Measurements from ENCODE around the gene GRIN2D.

GRIN2D gene

DNA sequence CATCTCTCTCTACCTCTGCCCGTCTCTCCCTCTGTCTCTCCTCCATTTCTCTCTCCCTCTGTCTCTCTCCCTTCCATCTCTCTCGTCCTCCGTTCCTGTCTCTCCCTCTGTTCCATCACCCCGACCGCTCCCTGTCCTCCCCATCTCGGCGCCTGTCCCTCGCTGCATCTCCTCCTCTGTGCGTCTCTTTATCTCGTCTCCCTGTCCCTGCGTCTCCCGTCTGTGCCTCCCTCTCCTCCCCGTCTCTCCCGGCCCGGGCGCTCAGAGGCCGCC is 4.6 kb downstream of the GRIN2D start:
- DNase-seq (ENCODE audit: low spot score) = no peak

GRCh38 chr19:48398375-48399235 is 5.1 kb downstream of the GRIN2D start:
- peak; percentile 80 for DNase-seq (ENCODE audit: low spot score)

GRCh38 chr19:48400018-48400742 is 6.7 kb downstream of the GRIN2D start:
- peak; percentile 46 for DNase-seq (ENCODE audit: low spot score)

GRCh38 chr19:48401287-48401686 is 7.8 kb downstream of the GRIN2D start:
- no peak for DNase-seq (ENCODE audit: low spot score)

DNA sequence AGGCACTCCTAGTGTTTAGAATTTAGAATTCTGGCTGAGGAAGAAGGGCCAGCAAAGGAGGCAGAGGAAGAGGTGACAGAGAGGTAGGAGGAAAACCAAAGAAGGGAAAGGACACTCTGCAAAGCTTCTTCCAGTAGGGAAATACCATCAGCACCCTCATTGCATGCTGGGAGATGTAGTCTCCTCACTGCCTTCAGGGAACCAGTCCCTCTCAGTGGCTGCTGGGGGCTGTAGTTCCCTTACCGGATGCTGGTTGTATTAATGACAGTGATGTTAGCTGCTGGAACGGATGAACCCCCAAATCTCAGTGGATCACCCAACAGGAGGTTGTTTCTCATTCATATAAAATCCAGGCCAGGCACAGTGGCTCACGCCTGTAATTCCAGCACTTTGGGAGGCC is 10.1 kb downstream of the GRIN2D start:
- DNase-seq (ENCODE audit: low spot score) = peak; percentile 50

DNA sequence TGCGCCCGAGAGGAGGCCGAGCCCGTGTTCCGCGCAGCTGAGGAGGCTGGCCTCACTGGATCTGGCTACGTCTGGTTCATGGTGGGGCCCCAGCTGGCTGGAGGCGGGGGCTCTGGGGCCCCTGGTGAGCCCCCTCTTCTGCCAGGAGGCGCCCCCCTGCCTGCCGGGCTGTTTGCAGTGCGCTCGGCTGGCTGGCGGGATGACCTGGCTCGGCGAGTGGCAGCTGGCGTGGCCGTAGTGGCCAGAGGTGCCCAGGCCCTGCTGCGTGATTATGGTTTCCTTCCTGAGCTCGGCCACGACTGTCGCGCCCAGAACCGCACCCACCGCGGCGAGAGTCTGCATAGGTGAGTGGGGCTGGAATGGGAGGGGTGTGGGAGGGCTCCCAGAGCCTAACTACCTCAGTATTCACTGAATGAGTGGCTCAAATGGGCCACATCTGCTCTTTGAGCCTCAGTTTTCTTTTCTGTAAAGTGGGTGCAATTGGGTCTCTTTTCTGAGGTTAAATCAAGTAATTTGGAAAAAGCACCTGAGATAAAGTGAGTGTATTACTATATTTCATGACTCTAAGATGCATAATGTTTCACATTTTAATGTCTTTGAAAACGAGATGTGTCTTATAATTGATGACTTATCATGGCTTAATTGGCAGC is 11.7 kb downstream of the GRIN2D start:
- DNase-seq (ENCODE audit: low spot score) = no peak

- no peak for DNase-seq (ENCODE audit: low spot score)
These were observed 12.4 kb downstream of the GRIN2D start for GRCh38 chr19:48405850-48406249.

DNA sequence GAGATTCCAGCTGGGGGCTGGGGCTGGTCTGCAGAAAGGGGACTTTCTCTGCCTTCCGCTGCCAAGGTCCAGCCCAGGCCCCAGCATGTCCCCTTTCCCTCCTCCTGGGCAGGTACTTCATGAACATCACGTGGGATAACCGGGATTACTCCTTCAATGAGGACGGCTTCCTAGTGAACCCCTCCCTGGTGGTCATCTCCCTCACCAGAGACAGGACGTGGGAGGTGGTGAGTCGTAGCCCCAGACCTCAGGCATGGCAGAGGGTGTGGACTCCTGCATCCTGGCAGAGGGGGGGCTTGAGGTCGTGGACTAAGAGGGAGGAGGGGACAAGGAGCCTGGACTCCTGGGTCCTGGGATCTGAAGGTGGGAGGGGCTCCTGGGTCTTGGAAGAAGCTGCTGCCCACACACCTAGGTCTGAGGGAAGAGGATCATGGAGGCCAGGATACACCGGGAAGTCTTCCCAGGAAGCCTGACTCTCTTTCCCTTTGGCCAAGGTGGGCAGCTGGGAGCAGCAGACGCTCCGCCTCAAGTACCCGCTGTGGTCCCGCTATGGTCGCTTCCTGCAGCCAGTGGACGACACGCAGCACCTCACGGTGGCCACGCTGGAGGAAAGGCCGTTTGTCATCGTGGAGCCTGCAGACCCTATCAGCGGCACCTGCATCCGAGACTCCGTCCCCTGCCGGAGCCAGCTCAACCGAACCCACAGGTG is 20.6 kb downstream of the GRIN2D start:
- DNase-seq (ENCODE audit: low spot score) = no peak

GRCh38 chr19:48415395-48415794 is 21.9 kb downstream of the GRIN2D start:
- peak; percentile 85 for DNase-seq (ENCODE audit: low spot score)

DNA sequence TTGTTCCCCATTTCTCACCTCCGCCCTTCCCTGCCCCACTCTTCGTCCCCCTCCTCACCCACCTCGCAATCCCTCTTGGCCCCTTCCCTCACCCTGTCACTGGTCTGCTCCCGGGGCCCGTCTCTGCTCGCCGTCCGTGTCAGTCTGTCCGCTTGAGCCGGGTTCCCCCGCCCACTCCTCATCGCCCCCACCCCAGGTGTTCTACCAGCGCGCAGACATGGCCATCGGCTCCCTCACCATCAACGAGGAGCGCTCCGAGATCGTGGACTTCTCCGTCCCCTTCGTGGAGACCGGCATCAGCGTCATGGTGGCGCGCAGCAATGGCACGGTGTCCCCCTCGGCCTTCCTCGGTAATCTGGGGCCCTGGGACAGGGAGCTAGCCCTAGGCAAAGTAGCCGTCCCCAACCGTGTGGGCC is 22.3 kb downstream of the GRIN2D start:
- DNase-seq (ENCODE audit: low spot score) = no peak

- no peak for DNase-seq (ENCODE audit: low spot score)
These were observed 24.0 kb downstream of the GRIN2D start for GRCh38 chr19:48417421-48417820.

DNA sequence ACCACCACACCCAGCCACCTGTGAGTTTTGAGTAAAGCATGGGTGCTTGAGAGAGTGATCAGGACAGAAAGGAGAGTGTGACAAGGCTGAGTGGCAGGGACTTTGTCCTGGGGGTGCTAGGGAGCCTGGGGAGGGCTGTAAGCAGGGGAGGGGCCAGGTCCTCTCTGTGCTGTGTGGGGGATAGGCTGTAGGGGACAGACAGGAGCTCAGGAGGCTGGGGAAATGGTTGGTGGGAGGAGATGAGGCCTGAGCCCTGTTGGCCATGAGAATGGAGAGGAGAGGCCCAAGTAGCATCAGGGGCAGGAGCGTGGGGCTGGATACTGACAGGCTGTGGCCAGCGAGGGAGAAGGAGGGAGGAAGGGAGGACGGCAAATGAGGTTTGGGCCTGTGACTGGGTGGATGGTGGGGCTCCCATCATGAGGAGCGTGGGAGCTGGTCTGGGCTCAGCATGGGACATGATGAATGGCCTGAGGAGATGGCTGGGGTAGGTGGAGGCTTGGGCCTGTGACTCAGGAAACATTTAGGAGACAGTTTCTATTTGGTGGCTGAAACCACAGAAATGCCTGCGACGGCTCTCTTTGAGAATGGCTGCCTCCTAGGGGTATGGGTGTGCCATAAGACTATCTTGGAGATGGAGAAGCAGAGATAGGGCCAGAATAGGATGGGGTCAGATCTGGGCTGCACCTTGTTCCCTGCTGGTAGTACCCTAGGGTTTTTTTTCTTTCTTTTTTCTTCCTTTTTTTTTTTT is 25.0 kb downstream of the GRIN2D start:
- DNase-seq (ENCODE audit: low spot score) = no peak

- no peak for DNase-seq (ENCODE audit: low spot score)
These were observed 25.9 kb downstream of the GRIN2D start for GRCh38 chr19:48419158-48419920.

GRCh38 chr19:48421548-48421947 is 28.1 kb downstream of the GRIN2D start:
- no peak for DNase-seq (ENCODE audit: low spot score)

DNA sequence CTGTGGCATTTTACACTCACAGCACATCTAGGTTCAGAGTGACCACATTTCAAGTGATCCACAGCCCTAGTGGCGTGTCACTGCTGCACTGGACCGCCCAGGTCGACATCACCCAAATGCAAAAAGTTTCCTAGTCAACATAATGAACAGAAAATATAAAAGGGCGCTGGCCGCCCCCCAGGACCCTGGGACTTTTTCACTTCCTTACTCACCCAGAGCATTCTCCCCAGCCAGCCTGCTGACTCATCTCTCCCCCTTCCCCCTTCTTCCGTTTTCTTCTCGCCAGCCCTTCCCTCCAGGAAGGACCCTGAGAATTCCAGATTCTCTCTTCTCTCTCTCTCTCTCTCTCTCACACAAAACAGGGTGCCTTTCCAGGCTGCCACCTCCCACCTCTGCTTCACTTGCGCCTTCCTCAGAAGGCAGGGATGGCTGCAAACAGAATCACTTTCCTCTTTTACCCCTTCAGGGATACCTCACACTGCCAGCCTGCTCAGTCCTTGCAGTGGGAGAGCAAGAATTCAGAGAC is 31.3 kb downstream of the GRIN2D start:
- DNase-seq (ENCODE audit: low spot score) = peak; percentile 69

GRCh38 chr19:48428670-48429069 is 35.2 kb downstream of the GRIN2D start:
- DNase-seq (ENCODE audit: low spot score) = no peak

DNA sequence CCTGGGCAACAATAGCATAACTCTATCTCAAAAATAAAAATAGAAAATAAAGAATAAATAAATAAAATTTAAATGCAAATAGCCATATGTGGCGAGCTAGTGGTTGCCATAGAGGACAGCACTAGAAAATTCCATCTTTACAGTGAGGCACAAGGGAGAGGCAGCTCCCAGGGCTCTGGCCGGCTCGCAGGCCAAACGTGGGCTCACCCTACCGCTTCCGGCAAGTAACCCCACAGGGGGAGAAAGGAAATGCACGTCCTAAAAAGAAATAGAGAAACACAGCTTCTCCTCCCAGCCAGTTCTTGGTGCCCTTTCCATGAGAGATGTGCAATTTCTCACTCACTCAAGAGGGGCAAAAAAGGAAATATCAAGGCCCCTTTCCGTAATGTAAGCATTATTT is 39.9 kb downstream of the GRIN2D start:
- DNase-seq (ENCODE audit: low spot score) = no peak

DNA sequence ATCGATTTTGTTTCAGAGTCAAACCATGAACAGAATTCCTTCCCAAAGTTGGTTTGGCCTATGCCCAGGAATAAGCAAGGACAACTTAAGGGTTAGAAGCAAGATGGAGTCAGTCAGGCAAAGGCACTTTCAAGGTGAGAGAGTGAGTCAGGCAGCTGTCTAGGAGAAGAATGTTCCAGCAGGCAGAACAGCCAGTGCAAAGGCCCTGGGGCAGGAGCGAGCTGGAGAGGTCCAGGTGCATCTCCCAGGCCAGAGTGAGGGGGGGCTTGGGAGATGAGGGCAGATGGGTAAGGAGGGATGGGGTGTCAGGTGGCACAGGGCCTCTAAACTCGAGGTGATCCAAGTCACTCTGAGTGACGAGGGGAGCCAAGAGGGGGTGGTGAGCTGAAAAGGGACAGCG is 43.1 kb downstream of the GRIN2D start:
- DNase-seq (ENCODE audit: low spot score) = no peak

- no peak for DNase-seq (ENCODE audit: low spot score)
These were observed 48.0 kb downstream of the GRIN2D start for GRCh38 chr19:48441360-48442050.
